K562 (cell line): ENCODE results near the gene VPS13D. TPM values are rescaled to one million over a fixed set of nuclear protein-coding genes. Genes with fewer than 3 reads are reported as not detected.

Source experiments
- ATAC-seq: fragments of 200-7000 bp; cut with Tn5 transposase; 3 replicates; pipeline ENCODE4 v1.9.1; 2020; ENCODE audit warnings: moderate library complexity
- BruUV-seq: library from RNA; stranded (reverse); fragments of 400-500 nt; replicated peaks from 2 replicates; lab custom pipeline; 2021; lab: Mats Ljungman, UMichigan
- CTCF ChIA-PET: fragments of 300-600 bp; formaldehyde crosslinking; extraction: SDS; loops from one replicate; lab custom pipeline; 2021; ENCODE audit warnings: low intra/inter-chr PET ratio; lab: Yijun Ruan, JAX
- POLR2A ChIA-PET: fragments of 300-600, 350-650 bp; sonication (Branson Sonifier 250); formaldehyde crosslinking; extraction: SDS; loops from one replicate; lab custom pipeline; 2021; ENCODE audit warnings: antibody characterized with exemption, inconsistent platforms; lab: Yijun Ruan, JAX
- DNase-seq, 4 experiments: peaks; one replicate each; pipeline versions ENCODE4 v3.0.0 to v3.0.0-alpha.2; 2011 to 2018; ENCODE audit warnings: low spot score in 3 of 4, mixed read lengths in 3 of 4; ENCODE audit errors: extremely low read depth in 1 of 4
- FAIRE-seq: peaks from 2 replicates; lab custom pipeline; 2011; peaks lifted over from hg19 to GRCh38; lab: Jason Lieb, UNC
- H2AFZ ChIP-seq: 2 replicates; pipeline ENCODE4 v1.6.0; 2011; ENCODE audit warnings: low read depth, low read length, control low read depth, inconsistent platforms
- H3K27ac ChIP-seq: fragments of 200-600 bp; 3 replicates; pipeline ENCODE4 v1.8.0; 2011; ENCODE audit warnings: low read depth, mild to moderate bottlenecking, control low read depth, inconsistent platforms, low read length, moderate library complexity, mixed read lengths; ENCODE audit errors: extremely low read depth
- H3K27me3 ChIP-seq, 2 experiments: fragments of 300-600 bp in 1 of 2; 2 replicates in 1 of 2; 3 replicates in 1 of 2; pipeline versions ENCODE4 v1.6.0 to v1.8.0; 2011; ENCODE audit warnings: inconsistent platforms in 2 of 2, low read length in 2 of 2, mild to moderate bottlenecking in 1 of 2, mixed read lengths in 1 of 2, moderate library complexity in 1 of 2; ENCODE audit not compliant: control insufficient read depth in 2 of 2, insufficient read depth in 2 of 2
- H3K36me3 ChIP-seq: fragments of 300-600 bp; 3 replicates; pipeline ENCODE4 v1.8.0; 2011; ENCODE audit warnings: mild to moderate bottlenecking, low read length, inconsistent platforms; ENCODE audit not compliant: control insufficient read depth, insufficient read depth
- H3K4me1 ChIP-seq, 2 experiments: fragments of 200-600 bp in 1 of 2; replicated peaks in 1 of 2; 2 replicates in 1 of 2; 3 replicates in 1 of 2; pipeline versions ENCODE4 v1.5.1 to v1.8.0; 2011; ENCODE audit warnings: inconsistent platforms in 2 of 2, low read length in 2 of 2, mild to moderate bottlenecking in 1 of 2, mixed read lengths in 1 of 2, moderate library complexity in 1 of 2; ENCODE audit not compliant: control insufficient read depth in 2 of 2, insufficient read depth in 2 of 2
- H3K4me2 ChIP-seq: 2 replicates; pipeline ENCODE4 v1.6.1; 2011; ENCODE audit warnings: low read length, control low read depth, inconsistent platforms, mixed read lengths; ENCODE audit not compliant: insufficient read depth
- H3K4me3 ChIP-seq: fragments of 200-600 bp; sonication (generic), shearing (Covaris generic); 2 replicates; pipeline ENCODE4 v1.5.1; 2016; ENCODE audit warnings: control low read depth, inconsistent platforms
- H3K79me2 ChIP-seq: fragments of 200-600 bp; 3 replicates; pipeline ENCODE4 v1.8.0; 2011; ENCODE audit warnings: low read length, inconsistent platforms; ENCODE audit not compliant: control insufficient read depth, insufficient read depth
- H3K9ac ChIP-seq, 2 experiments: 2 replicates each; pipeline versions ENCODE4 v1.6.0 to v1.6.1; 2011; ENCODE audit warnings: low read depth in 2 of 2, low read length in 2 of 2, control low read depth in 1 of 2, inconsistent platforms in 1 of 2, mild to moderate bottlenecking in 1 of 2, mixed read lengths in 1 of 2; ENCODE audit not compliant: insufficient read depth in 1 of 2
- H3K9me1 ChIP-seq: one replicate; pipeline ENCODE4 v1.6.0; 2011; ENCODE audit warnings: inconsistent platforms, mild to moderate bottlenecking, low read length, moderate library complexity; ENCODE audit not compliant: control insufficient read depth, insufficient read depth
- H3K9me3 ChIP-seq: replicated peaks from 2 replicates; pipeline ENCODE4 v1.5.1; 2011; ENCODE audit warnings: low read depth, low read length, inconsistent platforms; ENCODE audit not compliant: control insufficient read depth, insufficient read depth
- H4K20me1 ChIP-seq: replicated peaks from 2 replicates; pipeline ENCODE4 v1.6.1; 2011; ENCODE audit warnings: low read length, inconsistent platforms, mixed read lengths; ENCODE audit not compliant: control insufficient read depth, insufficient read depth
- ARID4B ChIP-seq: sonication (generic); formaldehyde crosslinking; IDR thresholded peaks from 2 replicates; pipeline ENCODE4 v1.8.0; 2022; ENCODE audit warnings: mild to moderate bottlenecking, missing genetic modification reagents
- NR0B1 ChIP-seq: fragments of 450-650 bp; IDR thresholded peaks from one replicate; pipeline ENCODE4 v1.6.1; 2018; ENCODE audit warnings: mild to moderate bottlenecking, moderate library complexity; ENCODE audit not compliant: partially characterized antibody
- RHOXF2B ChIP-seq: fragments of 250-450 bp; sonication (Bioruptor Pico); conservative IDR thresholded peaks from 2 replicates; pipeline ENCODE4 v1.5.1; 2021
- WGBS: fragments of 100-300 bp; shearing (Covaris generic); methylation state at CpG from one replicate; pipeline ENCODE4 v1.1.6; 2016; ENCODE audit warnings: low coverage, mixed read lengths; ENCODE audit not compliant: insufficient coverage; ENCODE audit errors: missing lambda C conversion rate; 5-methylcytosine and 5-hydroxymethylcytosine counted together
- in situ Hi-C: fragments of 300-500 bp; cut with MboI; formaldehyde crosslinking; loops from 4 replicates; pipeline ENCODE4 v1.15.0; 2018; ENCODE audit warnings: inconsistent platforms, mixed read lengths
- intact Hi-C: fragments of 100-400 bp; cut with micrococcal nuclease; formaldehyde crosslinking; loops from 2 replicates; pipeline ENCODE4 v1.14.2; 2022
- polyA plus RNA-seq, 8 experiments: library from polyadenylated mRNA; depleted of rRNA in 4 of 8; stranded (reverse) in 5 of 8; unstranded in 3 of 8; fragments of >200 nt; fragmentation: Nextera tagmentation in 2 of 8; fragmentation: Illumina TruSeq in 1 of 8; extraction: Ambion mirVana in 2 of 8; extraction: Trizol in 1 of 8; gene quantifications; 2 replicates each; pipeline versions ENCODE4 v1.2.1 to v1.2.3, GENCODE V29; 2011 to 2014; ENCODE audit warnings: inconsistent platforms in 1 of 8, missing spikeins in 1 of 8
- total RNA-seq, 7 experiments: library from RNA; depleted of rRNA in 6 of 7; stranded (reverse); fragments of >200 nt in 6 of 7; fragmentation: Illumina TruSeq in 2 of 7; extraction: Trizol in 2 of 7; gene quantifications; 2 replicates each; pipeline versions ENCODE4 v1.2.1 to v1.2.3, GENCODE V29; 2011 to 2021; ENCODE audit warnings: low replicate concordance in 1 of 7

The VPS13D gene
- total and polyA plus RNA-seq, 9 of the 15 experiments (the other 6 are each of a cell fraction or from before 2014, with no cell fraction given) = 6.1 to 51.5 (median 38.5) TPM

DNA sequence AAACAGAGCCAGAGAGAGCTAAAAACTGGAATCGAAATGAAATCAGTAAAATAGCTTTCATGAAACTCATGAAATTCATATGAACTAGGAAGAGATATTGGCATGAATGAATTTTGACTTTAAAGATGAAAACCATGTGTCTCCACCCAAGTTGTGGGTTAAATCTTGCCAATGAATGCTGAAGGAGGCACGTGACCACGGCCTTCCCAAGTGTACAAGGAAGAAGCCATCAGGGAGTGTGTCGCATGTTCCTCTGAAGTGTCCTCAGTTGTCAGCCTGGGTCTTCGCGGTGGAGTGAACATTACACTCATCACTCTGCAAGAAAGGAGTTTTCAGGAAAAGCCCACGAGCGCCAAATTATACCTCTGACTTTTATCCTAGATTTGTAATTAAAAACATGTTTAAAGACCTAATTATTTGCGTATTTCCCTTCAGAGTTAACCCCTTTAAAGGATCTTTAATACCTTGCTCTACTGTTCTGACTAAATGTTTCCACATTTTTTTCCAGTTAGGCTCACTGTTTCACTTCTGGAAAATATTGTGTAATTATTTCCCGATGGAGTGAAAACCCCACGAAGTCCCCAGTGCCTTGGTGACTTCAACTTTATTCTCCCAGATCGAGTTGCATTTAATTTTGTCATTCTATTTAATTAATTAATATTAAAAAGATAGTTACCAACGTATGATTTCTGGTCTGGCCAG, 269.9 kb downstream of the VPS13D start:
- Histone ChIP-seq H3K9me3 (no peaks in the 10 kb centered on the region), H3K9me1 (peaks cover 3% of the 10 kb centered on the region), H3K4me3 (no peak overlapping the region), H3K4me1 (peaks cover 28 to 42% of the 10 kb centered on the region in 2 experiments), H2AFZ (no peak overlapping the region), H3K36me3 (peaks cover 36% of the 10 kb centered on the region), H3K27ac (no peak overlapping the region), H3K27me3 (no peaks in the 10 kb centered on the region), H3K4me2 (no peak overlapping the region), H3K9ac (no peak overlapping the region), H3K79me2 (peaks cover 9% of the 10 kb centered on the region; the same call in 1 of the 3 replicates), H4K20me1 (no peaks in the 10 kb centered on the region)
- ChIA-PET CTCF (no interaction called here), POLR2A (interaction anchor here (0.8 kb wide), 1 partner anchor 11 kb away, joined by 4 read pairs; no protein-coding TSS in a partner anchor)
- DNase-seq (no peak), FAIRE-seq (no peak), ATAC-seq (no peak)
- BruUV-seq = no TSS peak
- intact Hi-C loops = no loop called here
- TF ChIP-seq ARID4B = no peak
- no peak for TF ChIP-seq RHOXF2B (CRISPR knock-in tag)
- TF ChIP-seq NR0B1 = no peak
- in situ Hi-C loops = no loop called here
- 86% methylated on average over 13 of the region's 13 CpGs for WGBS
